ENCODE results near the gene CPSF6.
A peak's percentile ranks its signal among the peaks of the same experiment; 100 is the strongest.

CPSF6 gene

DNA sequence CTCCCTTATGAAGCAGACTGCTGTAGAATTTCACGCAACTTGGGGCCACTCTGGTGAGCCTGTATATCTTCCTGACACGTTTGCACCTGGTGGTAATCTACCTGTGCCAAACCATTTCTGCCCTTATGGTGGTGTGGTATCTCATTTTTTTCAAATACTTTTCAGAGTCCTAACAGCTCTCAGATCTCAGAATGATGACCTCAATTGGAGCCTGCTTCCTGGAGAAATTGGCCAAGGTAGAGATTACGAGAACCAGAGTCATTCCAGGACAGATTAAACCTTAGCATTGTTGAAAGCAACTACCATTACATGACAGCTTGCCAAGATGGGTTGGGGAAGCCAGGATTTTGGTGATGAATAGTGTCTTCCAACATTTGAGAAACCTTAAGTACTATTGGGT is 48.2 kb downstream of the CPSF6 start:
- CTCF ChIA-PET = no interaction called here
- no peak for DNase-seq (ENCODE audit: low read depth, low spot score)
- no peak overlapping the region for H3K4me3 ChIP-seq (ENCODE audit: low read depth, low read length)
- TF ChIP-seq, protein P1, sequence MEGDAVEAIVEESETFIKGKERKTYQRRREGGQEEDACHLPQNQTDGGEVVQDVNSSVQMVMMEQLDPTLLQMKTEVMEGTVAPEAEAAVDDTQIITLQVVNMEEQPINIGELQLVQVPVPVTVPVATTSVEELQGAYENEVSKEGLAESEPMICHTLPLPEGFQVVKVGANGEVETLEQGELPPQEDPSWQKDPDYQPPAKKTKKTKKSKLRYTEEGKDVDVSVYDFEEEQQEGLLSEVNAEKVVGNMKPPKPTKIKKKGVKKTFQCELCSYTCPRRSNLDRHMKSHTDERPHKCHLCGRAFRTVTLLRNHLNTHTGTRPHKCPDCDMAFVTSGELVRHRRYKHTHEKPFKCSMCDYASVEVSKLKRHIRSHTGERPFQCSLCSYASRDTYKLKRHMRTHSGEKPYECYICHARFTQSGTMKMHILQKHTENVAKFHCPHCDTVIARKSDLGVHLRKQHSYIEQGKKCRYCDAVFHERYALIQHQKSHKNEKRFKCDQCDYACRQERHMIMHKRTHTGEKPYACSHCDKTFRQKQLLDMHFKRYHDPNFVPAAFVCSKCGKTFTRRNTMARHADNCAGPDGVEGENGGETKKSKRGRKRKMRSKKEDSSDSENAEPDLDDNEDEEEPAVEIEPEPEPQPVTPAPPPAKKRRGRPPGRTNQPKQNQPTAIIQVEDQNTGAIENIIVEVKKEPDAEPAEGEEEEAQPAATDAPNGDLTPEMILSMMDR (IDR thresholded peaks at IDR 0.05; ENCODE audit: insufficient read depth, low read length, missing control alignments) = no peak
- POLR2A ChIA-PET = no interaction called here

DNA sequence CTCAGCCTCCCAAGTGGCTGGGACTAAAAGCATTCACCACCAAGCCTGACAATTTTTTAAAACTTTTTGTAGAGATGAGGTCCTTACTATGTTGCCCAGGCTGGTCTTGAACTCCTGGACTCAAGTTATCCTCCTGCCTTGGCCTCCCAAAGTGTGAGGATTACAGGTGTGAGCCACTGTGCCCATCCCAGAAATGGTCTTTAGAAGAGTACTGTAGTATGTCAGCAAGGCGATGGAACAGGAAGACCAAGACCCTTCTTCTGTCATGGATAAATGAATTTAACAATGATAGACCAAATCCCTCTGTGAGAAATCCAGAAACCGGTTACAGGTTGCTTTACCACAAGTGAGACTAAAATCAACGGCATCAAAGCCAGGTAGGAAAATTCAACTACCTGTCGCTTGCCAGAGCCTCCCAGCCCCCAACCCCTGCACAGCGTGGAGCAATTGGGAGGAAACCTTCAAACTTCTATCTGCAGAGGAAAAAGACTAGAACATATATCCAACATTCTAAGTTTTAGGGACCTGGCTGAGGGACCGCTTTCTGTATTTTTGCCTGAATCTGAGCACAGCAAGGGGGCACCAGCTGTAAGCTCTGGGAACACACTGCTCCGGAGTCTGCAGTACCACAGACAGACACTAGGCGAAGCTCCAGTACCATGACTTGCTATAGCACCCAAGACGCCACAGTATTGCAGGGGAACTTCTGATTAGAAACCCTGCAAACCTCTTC is 51.3 kb downstream of the CPSF6 start:
- peak; percentile 16 for DNase-seq (ENCODE audit: low read depth, low spot score)
- ChIA-PET POLR2A (interaction anchor here (0.7 kb wide), 1 partner anchor 45 kb away, joined by 3 read pairs; no protein-coding TSS in a partner anchor), CTCF (interaction anchor here (0.6 to 3.1 kb wide), 9 partner anchors 9 to 349 kb away, joined by 3 to 14 read pairs (median 3); no protein-coding TSS in a partner anchor)
- TF ChIP-seq, protein P1 (IDR thresholded peaks at IDR 0.05; ENCODE audit: insufficient read depth, low read length, missing control alignments) = peak; percentile 77
- no peak overlapping the region for H3K4me3 ChIP-seq (ENCODE audit: low read depth, low read length)

DNA sequence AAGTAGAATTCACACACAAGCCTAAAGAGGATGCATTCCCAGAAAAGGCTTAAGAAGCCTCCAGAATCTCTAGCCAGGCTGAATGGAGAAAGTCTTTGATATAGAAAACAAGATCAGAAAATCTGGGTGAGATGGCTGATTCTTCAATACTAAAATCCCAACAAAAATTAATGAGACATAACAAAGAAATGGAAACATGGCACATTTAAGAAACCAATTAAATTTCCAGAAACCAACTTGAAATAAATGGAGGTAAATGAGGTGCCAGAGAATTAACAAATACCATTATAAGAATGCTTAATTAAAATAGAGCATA is 51.9 kb downstream of the CPSF6 start:
- CTCF ChIA-PET = interaction anchor here (0.7 to 3.1 kb wide), 8 partner anchors 9 to 348 kb away, joined by 3 to 14 read pairs (median 3); no protein-coding TSS in a partner anchor
- DNase-seq (ENCODE audit: low read depth, low spot score) = no peak
- TF ChIP-seq, protein P1 (IDR thresholded peaks at IDR 0.05; ENCODE audit: insufficient read depth, low read length, missing control alignments) = no peak
- POLR2A ChIA-PET = interaction anchor here (0.7 kb wide), 1 partner anchor 46 kb away, joined by 3 read pairs; no protein-coding TSS in a partner anchor
- H3K4me3 ChIP-seq (ENCODE audit: low read depth, low read length) = no peak overlapping the region

DNA sequence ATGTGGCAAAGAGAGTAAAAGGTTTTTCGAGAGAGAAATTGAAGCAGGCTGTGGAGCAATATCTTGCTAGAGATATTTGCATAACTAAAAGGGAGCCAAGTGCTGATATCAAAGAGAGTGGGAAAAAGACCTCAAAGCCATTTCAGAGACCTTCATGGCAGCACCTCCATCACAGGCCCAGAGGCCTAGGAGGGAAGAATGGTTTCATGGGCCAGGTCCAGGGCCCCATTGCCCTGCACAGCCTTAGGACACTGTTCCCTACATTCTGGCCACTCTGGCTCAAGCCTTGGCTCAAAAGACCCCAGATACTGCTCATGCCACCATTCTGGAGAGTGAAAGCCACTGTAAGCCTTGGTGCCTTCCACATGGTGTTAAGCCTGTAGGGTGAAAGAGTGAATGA is 58.8 kb downstream of the CPSF6 start:
- DNase-seq (ENCODE audit: low read depth, low spot score) = no peak
- TF ChIP-seq, protein P1 (IDR thresholded peaks at IDR 0.05; ENCODE audit: insufficient read depth, low read length, missing control alignments) = no peak
- ChIA-PET POLR2A (no interaction called here), CTCF (no interaction called here)
- no peak overlapping the region for H3K4me3 ChIP-seq (ENCODE audit: low read depth, low read length)

DNA sequence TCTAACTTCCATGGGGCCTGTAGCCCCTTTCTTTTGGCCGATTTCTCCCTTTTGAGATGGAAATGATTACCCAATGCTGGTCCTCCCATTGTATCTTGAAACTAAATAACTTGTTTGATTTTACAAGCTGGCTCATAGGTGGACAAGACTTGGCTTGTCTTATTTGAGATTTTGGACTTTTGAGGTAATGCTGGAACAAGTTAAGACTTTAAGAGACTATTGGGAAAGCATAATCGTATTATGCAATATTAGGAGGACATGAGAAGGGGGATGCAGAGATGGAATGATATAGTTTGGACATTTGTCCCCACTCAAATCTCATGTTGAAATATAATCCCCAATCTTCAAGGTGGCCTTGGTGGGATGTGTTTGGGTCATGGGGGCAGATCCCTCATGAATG is 59.6 kb downstream of the CPSF6 start:
- CTCF ChIA-PET = interaction anchor here (1.1 kb wide), 1 partner anchor 10 kb away, joined by 3 read pairs; no protein-coding TSS in a partner anchor
- TF ChIP-seq, protein P1 (IDR thresholded peaks at IDR 0.05; ENCODE audit: insufficient read depth, low read length, missing control alignments) = no peak
- no peak for DNase-seq (ENCODE audit: low read depth, low spot score)
- POLR2A ChIA-PET = no interaction called here
- no peak overlapping the region for H3K4me3 ChIP-seq (ENCODE audit: low read depth, low read length)

DNA sequence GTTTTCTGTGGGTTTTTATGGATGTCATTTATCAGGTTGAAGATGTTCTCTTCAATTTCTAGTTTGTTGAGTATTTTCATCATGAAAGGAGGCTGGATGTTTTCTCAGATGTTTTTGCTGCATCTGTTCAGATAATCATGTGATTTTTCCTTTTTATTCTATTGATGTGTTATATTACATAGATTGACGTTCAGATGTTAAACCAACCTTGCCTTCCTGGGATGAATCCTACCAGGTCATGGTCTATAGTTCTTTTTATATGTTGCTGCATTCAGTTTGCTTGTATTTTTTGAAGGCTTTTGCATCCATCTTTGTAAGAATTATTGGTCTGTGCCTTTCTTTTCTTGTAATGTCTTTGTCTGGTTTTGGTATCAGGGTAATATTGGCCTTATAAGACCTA is 64.9 kb downstream of the CPSF6 start:
- TF ChIP-seq, protein P1 (IDR thresholded peaks at IDR 0.05; ENCODE audit: insufficient read depth, low read length, missing control alignments) = no peak
- no peak overlapping the region for H3K4me3 ChIP-seq (ENCODE audit: low read depth, low read length)
- POLR2A ChIA-PET = no interaction called here
- DNase-seq (ENCODE audit: low read depth, low spot score) = no peak
- CTCF ChIA-PET = no interaction called here
